ENCODE data around the gene CYLD. TPM values are rescaled to one million over a fixed set of nuclear protein-coding genes. Genes with fewer than 3 reads are reported as not detected.

CYLD gene
- total RNA-seq, 1 donor from 2014 or later = 30.7 TPM

- Mint-ChIP-seq H3K27ac (ENCODE audit: unreplicated experiment) (no peak overlapping the region), H3K4me3 (ENCODE audit: unreplicated experiment) (no peak overlapping the region), H3K4me1 (ENCODE audit: unreplicated experiment) (no peaks in the 10 kb centered on the region), H3K36me3 (ENCODE audit: low read depth, unreplicated experiment) (no peaks in the 10 kb centered on the region), H3K9me3 (ENCODE audit: unreplicated experiment) (no peaks in the 10 kb centered on the region), H3K27me3 (ENCODE audit: unreplicated experiment) (peaks cover 2% of the 10 kb centered on the region)
- TF ChIP-seq, protein P1, sequence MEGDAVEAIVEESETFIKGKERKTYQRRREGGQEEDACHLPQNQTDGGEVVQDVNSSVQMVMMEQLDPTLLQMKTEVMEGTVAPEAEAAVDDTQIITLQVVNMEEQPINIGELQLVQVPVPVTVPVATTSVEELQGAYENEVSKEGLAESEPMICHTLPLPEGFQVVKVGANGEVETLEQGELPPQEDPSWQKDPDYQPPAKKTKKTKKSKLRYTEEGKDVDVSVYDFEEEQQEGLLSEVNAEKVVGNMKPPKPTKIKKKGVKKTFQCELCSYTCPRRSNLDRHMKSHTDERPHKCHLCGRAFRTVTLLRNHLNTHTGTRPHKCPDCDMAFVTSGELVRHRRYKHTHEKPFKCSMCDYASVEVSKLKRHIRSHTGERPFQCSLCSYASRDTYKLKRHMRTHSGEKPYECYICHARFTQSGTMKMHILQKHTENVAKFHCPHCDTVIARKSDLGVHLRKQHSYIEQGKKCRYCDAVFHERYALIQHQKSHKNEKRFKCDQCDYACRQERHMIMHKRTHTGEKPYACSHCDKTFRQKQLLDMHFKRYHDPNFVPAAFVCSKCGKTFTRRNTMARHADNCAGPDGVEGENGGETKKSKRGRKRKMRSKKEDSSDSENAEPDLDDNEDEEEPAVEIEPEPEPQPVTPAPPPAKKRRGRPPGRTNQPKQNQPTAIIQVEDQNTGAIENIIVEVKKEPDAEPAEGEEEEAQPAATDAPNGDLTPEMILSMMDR (IDR thresholded peaks at IDR 0.05; ENCODE audit: unreplicated experiment) = no peak
- DNase-seq (ENCODE audit: low spot score) = no peak
Observed at GRCh38 chr16:50828164-50828702, 86.3 kb downstream of the CYLD start.

DNA sequence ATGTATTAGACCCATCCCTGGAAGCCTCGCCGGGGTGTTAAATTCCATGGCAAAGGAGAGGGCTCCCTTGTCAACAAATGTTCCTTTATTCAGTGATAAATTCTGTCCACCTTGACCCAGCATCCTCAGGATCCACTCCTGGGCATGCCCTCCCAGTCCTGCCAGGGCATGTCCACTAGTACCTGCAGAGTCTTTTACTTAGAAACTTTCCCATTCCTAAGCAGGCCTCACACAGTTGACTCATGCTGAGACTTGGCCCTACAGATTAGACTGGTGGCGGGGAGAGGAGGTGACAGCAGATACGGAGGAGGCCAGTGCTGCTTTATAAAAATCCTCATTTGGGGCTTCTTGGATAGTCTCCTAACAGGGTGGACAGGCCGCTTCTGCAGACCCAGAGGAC is 88.8 kb downstream of the CYLD start:
- Mint-ChIP-seq H3K9me3 (ENCODE audit: unreplicated experiment) (no peaks in the 10 kb centered on the region), H3K4me1 (ENCODE audit: unreplicated experiment) (peaks cover 2% of the 10 kb centered on the region), H3K27me3 (ENCODE audit: unreplicated experiment) (peaks cover 8% of the 10 kb centered on the region), H3K36me3 (ENCODE audit: low read depth, unreplicated experiment) (no peaks in the 10 kb centered on the region), H3K27ac (ENCODE audit: unreplicated experiment) (no peak overlapping the region), H3K4me3 (ENCODE audit: unreplicated experiment) (no peak overlapping the region)
- TF ChIP-seq, protein P1 (IDR thresholded peaks at IDR 0.05; ENCODE audit: unreplicated experiment) = no peak
- no peak for DNase-seq (ENCODE audit: low spot score)

GRCh38 chr16:50831751-50832150 is 89.9 kb downstream of the CYLD start:
- no peak overlapping the region for H3K27ac Mint-ChIP-seq (ENCODE audit: unreplicated experiment)
- no peaks in the 10 kb centered on the region for H3K9me3 Mint-ChIP-seq (ENCODE audit: unreplicated experiment)
- H3K36me3 Mint-ChIP-seq (ENCODE audit: low read depth, unreplicated experiment) = no peaks in the 10 kb centered on the region
- H3K4me3 Mint-ChIP-seq (ENCODE audit: unreplicated experiment) = no peak overlapping the region
- DNase-seq (ENCODE audit: low spot score) = no peak
- H3K27me3 Mint-ChIP-seq (ENCODE audit: unreplicated experiment) = peaks cover 8% of the 10 kb centered on the region
- TF ChIP-seq, protein P1 (IDR thresholded peaks at IDR 0.05; ENCODE audit: unreplicated experiment) = no peak
- peaks cover 11% of the 10 kb centered on the region for H3K4me1 Mint-ChIP-seq (ENCODE audit: unreplicated experiment)

- peak overlapping the region; percentile 14 for H3K27ac Mint-ChIP-seq (ENCODE audit: unreplicated experiment)
- no peaks in the 10 kb centered on the region for H3K9me3 Mint-ChIP-seq (ENCODE audit: unreplicated experiment)
- TF ChIP-seq, protein P1 (IDR thresholded peaks at IDR 0.05; ENCODE audit: unreplicated experiment) = no peak
- H3K27me3 Mint-ChIP-seq (ENCODE audit: unreplicated experiment) = peaks cover 10% of the 10 kb centered on the region
- H3K4me1 Mint-ChIP-seq (ENCODE audit: unreplicated experiment) = peaks cover 19% of the 10 kb centered on the region
- no peaks in the 10 kb centered on the region for H3K36me3 Mint-ChIP-seq (ENCODE audit: low read depth, unreplicated experiment)
- no peak overlapping the region for H3K4me3 Mint-ChIP-seq (ENCODE audit: unreplicated experiment)
- no peak for DNase-seq (ENCODE audit: low spot score)
Observed at GRCh38 chr16:50833929-50834328, 92.0 kb downstream of the CYLD start.

DNA sequence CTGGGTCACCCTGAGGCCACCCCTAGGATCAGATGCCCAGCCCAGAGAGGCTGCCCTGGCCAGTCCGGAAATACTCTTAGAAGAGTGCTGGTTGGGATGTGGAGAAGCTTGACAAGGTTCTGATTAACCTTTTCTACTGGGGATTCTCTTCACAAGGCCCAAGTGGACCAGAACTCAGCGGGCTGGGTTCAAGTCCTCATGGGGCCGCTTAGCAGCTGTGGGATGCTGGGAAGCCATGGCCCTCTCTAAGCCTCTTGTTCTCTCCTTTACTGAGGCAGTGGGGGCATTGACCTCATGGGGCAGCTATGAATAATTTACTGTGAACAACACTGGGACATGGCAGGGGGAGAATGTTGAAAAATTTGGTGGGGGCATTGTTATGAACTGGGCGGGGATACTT is 92.8 kb downstream of the CYLD start:
- TF ChIP-seq, protein P1 (IDR thresholded peaks at IDR 0.05; ENCODE audit: unreplicated experiment) = no peak
- Mint-ChIP-seq H3K4me1 (ENCODE audit: unreplicated experiment) (peaks cover 19% of the 10 kb centered on the region), H3K36me3 (ENCODE audit: low read depth, unreplicated experiment) (no peaks in the 10 kb centered on the region), H3K27me3 (ENCODE audit: unreplicated experiment) (peaks cover 10% of the 10 kb centered on the region), H3K27ac (ENCODE audit: unreplicated experiment) (no peak overlapping the region), H3K9me3 (ENCODE audit: unreplicated experiment) (no peaks in the 10 kb centered on the region), H3K4me3 (ENCODE audit: unreplicated experiment) (no peak overlapping the region)
- DNase-seq (ENCODE audit: low spot score) = no peak
